A549 (cell line): ENCODE results near the gene SARS1. TPM values are rescaled to one million over a fixed set of nuclear protein-coding genes. Genes with fewer than 3 reads are reported as not detected.

Experiments
- ATAC-seq, 2 experiments: fragments of 200-7000 bp in 1 of 2; fragments of >200 bp in 1 of 2; cut with Nextera tagmentation in 1 of 2; cut with Tn5 transposase in 1 of 2; 3 replicates each; pipeline versions ENCODE4 v1.8.0 to v1.9.1; 2018 to 2020; ENCODE audit warnings: mild to moderate bottlenecking in 1 of 2, moderate library complexity in 1 of 2
- CTCF ChIA-PET: fragments of 300-600 bp; sonication (Branson Sonifier 250); formaldehyde crosslinking; extraction: SDS; loops from one replicate; lab custom pipeline; 2021; ENCODE audit warnings: antibody characterized with exemption, inconsistent platforms; lab: Yijun Ruan, JAX
- POLR2A ChIA-PET: fragments of 350-600 bp; formaldehyde crosslinking; extraction: SDS; loops from one replicate; lab custom pipeline; 2021; ENCODE audit warnings: antibody characterized with exemption, inconsistent platforms; lab: Yijun Ruan, JAX
- DNase-seq, 2 experiments: peaks; one replicate each; pipeline versions ENCODE4 v3.0.0 to v3.0.0-alpha.2; 2011 to 2016; ENCODE audit warnings: low read depth in 1 of 2, low spot score in 1 of 2
- FAIRE-seq: peaks from 2 replicates; lab custom pipeline; 2011; peaks lifted over from hg19 to GRCh38; lab: Jason Lieb, UNC
- H3K27ac ChIP-seq, 2 experiments: fragments of >200 bp; sonication (Bioruptor Twin); formaldehyde crosslinking; 3 replicates each; pipeline ENCODE4 v1.5.1; 2016 to 2017
- H3K4me1 ChIP-seq: fragments of >200 bp; sonication (Bioruptor Twin); formaldehyde crosslinking; 3 replicates; pipeline ENCODE4 v1.6.1; 2016
- H3K4me2 ChIP-seq: fragments of >200 bp; sonication (Bioruptor Twin); formaldehyde crosslinking; 3 replicates; pipeline ENCODE4 v1.6.1; 2016
- H3K4me3 ChIP-seq: fragments of >200 bp; sonication (Bioruptor Twin); formaldehyde crosslinking; 3 replicates; pipeline ENCODE4 v1.5.1; 2016
- H3K9me3 ChIP-seq: fragments of >200 bp; sonication (Bioruptor Twin); formaldehyde crosslinking; 3 replicates; pipeline ENCODE4 v1.6.1; 2016
- BCL3 ChIP-seq: fragments of >200 bp; sonication (Bioruptor Twin); formaldehyde crosslinking; IDR thresholded peaks from 3 replicates; pipeline ENCODE4 v1.6.1; 2016
- BHLHE40 ChIP-seq: IDR thresholded peaks from 2 replicates; pipeline ENCODE4 v1.6.1; 2012; ENCODE audit warnings: low read depth, low read length, inconsistent platforms
- CBX2 ChIP-seq: fragments of 200-600 bp; sonication (generic); IDR thresholded peaks from 2 replicates; pipeline ENCODE4 v1.6.1; 2016; ENCODE audit warnings: low read depth, mild to moderate bottlenecking, borderline replicate concordance
- CBX8 ChIP-seq: fragments of 200-600 bp; sonication (generic); IDR thresholded peaks from 2 replicates; pipeline ENCODE4 v1.6.1; 2016
- CHD4 ChIP-seq: fragments of 200-600 bp; sonication (generic); IDR thresholded peaks from 2 replicates; pipeline ENCODE4 v1.6.1; 2016; ENCODE audit warnings: antibody characterized with exemption, mild to moderate bottlenecking, borderline replicate concordance
- EHF ChIP-seq: fragments of 250-450 bp; sonication (Bioruptor Pico); IDR thresholded peaks from 2 replicates; pipeline ENCODE4 v1.5.0; 2020; ENCODE audit warnings: mild to moderate bottlenecking
- FOSL2 ChIP-seq, 2 experiments: fragments of 450-650 bp in 1 of 2; fragments of >200 bp in 1 of 2; sonication (Bioruptor Twin) in 1 of 2; formaldehyde crosslinking; IDR thresholded peaks; 2 replicates each; pipeline versions ENCODE4 v1.5.0 to v1.6.1; 2016 to 2020; ENCODE audit warnings: mild to moderate bottlenecking in 1 of 2, moderate library complexity in 1 of 2
- FOXS1 ChIP-seq: fragments of 250-450 bp; sonication (Bioruptor Pico); IDR thresholded peaks from 2 replicates; pipeline ENCODE4 v1.5.0; 2020; ENCODE audit warnings: mild to moderate bottlenecking, moderate library complexity
- HMGXB4 ChIP-seq: fragments of 250-450 bp; sonication (Bioruptor Pico); IDR thresholded peaks from 2 replicates; pipeline ENCODE4 v1.5.0; 2021; ENCODE audit warnings: mild to moderate bottlenecking, moderate library complexity, borderline replicate concordance
- HOXB13 ChIP-seq: fragments of 250-450 bp; sonication (Bioruptor Pico); IDR thresholded peaks from 2 replicates; pipeline ENCODE4 v1.5.0; 2020; ENCODE audit warnings: low read depth, mild to moderate bottlenecking, moderate library complexity
- JUN ChIP-seq, 2 experiments: fragments of >200 bp; sonication (Bioruptor Twin); formaldehyde crosslinking; IDR thresholded peaks; 2 replicates in 1 of 2; 3 replicates in 1 of 2; pipeline ENCODE4 v1.6.1; 2016 to 2017
- JUNB ChIP-seq: fragments of >200 bp; sonication (Bioruptor Twin); formaldehyde crosslinking; IDR thresholded peaks from 2 replicates; pipeline ENCODE4 v1.6.1; 2016
- KDM1A ChIP-seq: fragments of 200-600 bp; sonication (generic); IDR thresholded peaks from 2 replicates; pipeline ENCODE4 v1.6.1; 2016; ENCODE audit warnings: low read depth, mild to moderate bottlenecking
- MAX ChIP-seq: IDR thresholded peaks from 2 replicates; pipeline ENCODE4 v1.6.1; 2012
- MYC ChIP-seq: IDR thresholded peaks from 2 replicates; pipeline ENCODE4 v1.6.1; 2012; ENCODE audit warnings: mild to moderate bottlenecking, inconsistent platforms, low read length, improper control_type of control experiment, borderline replicate concordance
- NR3C1 ChIP-seq: fragments of >200 bp; sonication (Bioruptor Twin); formaldehyde crosslinking; IDR thresholded peaks from 3 replicates; pipeline ENCODE4 v1.6.1; 2017
- POLR2A ChIP-seq: IDR thresholded peaks from 2 replicates; pipeline ENCODE4 v1.6.1; 2012; ENCODE audit warnings: mild to moderate bottlenecking, low read length
- RAD21 ChIP-seq, 2 experiments: fragments of >200 bp in 1 of 2; sonication (Bioruptor Twin) in 1 of 2; formaldehyde crosslinking in 1 of 2; IDR thresholded peaks in 1 of 2; conservative IDR thresholded peaks in 1 of 2; 2 replicates in 1 of 2; 3 replicates in 1 of 2; pipeline ENCODE4 v1.6.1; 2012 to 2018; ENCODE audit warnings: inconsistent platforms in 1 of 2
- RCOR1 ChIP-seq: fragments of 150-350 bp; IDR thresholded peaks from 2 replicates; pipeline ENCODE4 v1.6.1; 2014; ENCODE audit warnings: antibody characterized with exemption, low read length, low read depth
- RFX5 ChIP-seq: fragments of 450-650 bp; IDR thresholded peaks from 2 replicates; pipeline ENCODE4 v1.7.1; 2014; ENCODE audit warnings: antibody characterized with exemption, mild to moderate bottlenecking, moderate library complexity
- SREBF2 ChIP-seq: fragments of 450-650 bp; IDR thresholded peaks from 2 replicates; pipeline ENCODE4 v1.6.1; 2014; ENCODE audit warnings: mild to moderate bottlenecking, moderate library complexity
- ZFP36 ChIP-seq: fragments of 450-650 bp; IDR thresholded peaks from 2 replicates; pipeline ENCODE4 v1.6.1; 2014; ENCODE audit warnings: borderline replicate concordance; ENCODE audit not compliant: partially characterized antibody
- ZSCAN20 ChIP-seq: fragments of 250-450 bp; sonication (Bioruptor Pico); IDR thresholded peaks from 2 replicates; pipeline ENCODE4 v1.8.0; 2022; ENCODE audit warnings: mild to moderate bottlenecking, moderate library complexity
- WGBS: methylation state at CpG from one replicate; pipeline ENCODE4 v1.1.6; 2017; ENCODE audit errors: missing lambda C conversion rate; 5-methylcytosine and 5-hydroxymethylcytosine counted together
- polyA plus RNA-seq, 4 experiments: library from polyadenylated mRNA; depleted of rRNA in 3 of 4; stranded (reverse); fragments of >200 nt; fragmentation: RNase III in 1 of 4; extraction: RNeasy Plus Mini Kit Qiagen cat#74134 plus additional on column Dnase treatment in 1 of 4; gene quantifications; 2 replicates in 3 of 4; 3 replicates in 1 of 4; pipeline ENCODE4 v1.2.3, GENCODE V29; 2011 to 2017
- TF ChIP-seq, protein P1 (sequence below): fragments of 450-650 bp; IDR thresholded peaks from 2 replicates; pipeline ENCODE4 v1.6.1; 2014; ENCODE audit warnings: antibody characterized with exemption

The SARS1 gene
- polyA plus RNA-seq, 2 of the 4 experiments (the other 2 are of a cell fraction), result 103 to 152 TPM

DNA sequence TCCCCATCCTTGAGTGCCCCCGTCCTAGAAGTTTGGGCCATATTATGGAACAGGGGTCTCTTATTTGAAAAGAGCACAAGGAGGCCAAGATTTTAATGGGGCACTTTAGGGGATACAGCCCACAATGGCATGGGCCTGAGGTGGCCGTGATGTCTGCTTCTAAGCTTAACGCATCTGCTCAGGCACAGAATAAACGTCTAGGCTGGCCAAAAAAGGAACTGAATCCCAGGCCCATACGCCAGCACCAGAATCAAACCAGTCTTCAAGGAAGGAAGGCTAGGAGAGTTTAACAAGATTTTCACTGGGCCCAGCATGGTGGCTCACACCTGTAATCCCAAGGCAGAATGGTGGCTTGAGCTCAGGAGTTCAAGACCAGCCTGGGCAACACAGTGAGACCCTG lies 9.2 kb upstream of the SARS1 start:
- TF ChIP-seq MAX (no peak), HMGXB4 (CRISPR knock-in tag) (no peak), MYC (no peak), SREBF2 (no peak)
- WGBS, result 79% methylated on average over 5 of the region's 5 CpGs
- ChIA-PET POLR2A (no interaction called here), CTCF (interaction anchor here (0.6 to 1.6 kb wide), 4 partner anchors 11 to 327 kb away, joined by 3 to 6 read pairs (median 4); no protein-coding TSS in a partner anchor)
- Histone ChIP-seq H3K4me2 (no peak overlapping the region), H3K4me1 (peaks cover 7% of the 10 kb centered on the region; the same call in 1 of the 3 replicates), H3K27ac (no peak overlapping the region), H3K4me3 (no peak overlapping the region), H3K9me3 (no peaks in the 10 kb centered on the region)
- no peak for ATAC-seq
- DNase-seq, result no peak
- no peak for FAIRE-seq

- no peak for DNase-seq
- Histone ChIP-seq H3K27ac (no peak overlapping the region), H3K4me1 (peaks cover 5% of the 10 kb centered on the region; the same call in 1 of the 3 replicates), H3K4me3 (no peak overlapping the region), H3K9me3 (no peaks in the 10 kb centered on the region), H3K4me2 (no peak overlapping the region)
- POLR2A ChIA-PET, result no interaction called here
- 44% methylated on average over 2 of the region's 2 CpGs for WGBS
- TF ChIP-seq RAD21 (conservative IDR thresholded peaks at IDR 0.05 in 1 of 2, IDR thresholded peaks at IDR 0.05 in 1 of 2) (no peak), RFX5 (no peak), NR3C1 (no peak), KDM1A (no peak), CHD4 (no peak)
- ATAC-seq, result no peak
- FAIRE-seq, result no peak
- CTCF ChIA-PET, result interaction anchor here (0.9 to 3.2 kb wide), 3 partner anchors 10 to 191 kb away, joined by 3 to 12 read pairs (median 3); partner anchors contain the start of gene SORT1
Measured at GRCh38 chr1:109206339-109206738, 7.4 kb upstream of the SARS1 start.

GRCh38 chr1:109207467-109208103 lies 6.1 kb upstream of the SARS1 start:
- WGBS, result 75% methylated on average over 7 of the region's 7 CpGs
- TF ChIP-seq FOXS1 (CRISPR knock-in tag) (no peak), CHD4 (no peak)
- TF ChIP-seq, protein P1, sequence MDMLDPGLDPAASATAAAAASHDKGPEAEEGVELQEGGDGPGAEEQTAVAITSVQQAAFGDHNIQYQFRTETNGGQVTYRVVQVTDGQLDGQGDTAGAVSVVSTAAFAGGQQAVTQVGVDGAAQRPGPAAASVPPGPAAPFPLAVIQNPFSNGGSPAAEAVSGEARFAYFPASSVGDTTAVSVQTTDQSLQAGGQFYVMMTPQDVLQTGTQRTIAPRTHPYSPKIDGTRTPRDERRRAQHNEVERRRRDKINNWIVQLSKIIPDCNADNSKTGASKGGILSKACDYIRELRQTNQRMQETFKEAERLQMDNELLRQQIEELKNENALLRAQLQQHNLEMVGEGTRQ, result no peak
- TF ChIP-seq, all 56 proteins: peak for 0
- Histone ChIP-seq H3K4me1 (peaks cover 4% of the 10 kb centered on the region; the same call in 1 of the 3 replicates), H3K27ac (no peak overlapping the region), H3K4me3 (no peak overlapping the region), H3K4me2 (no peak overlapping the region), H3K9me3 (no peaks in the 10 kb centered on the region)
- DNase-seq (no peak), FAIRE-seq (no peak), ATAC-seq (no peak)
- POLR2A ChIA-PET, result no interaction called here
- CTCF ChIA-PET, result interaction anchor here (1.0 to 3.2 kb wide), 5 partner anchors 95 to 325 kb away, joined by 3 to 12 read pairs (median 4); partner anchors contain the start of gene SORT1

DNA sequence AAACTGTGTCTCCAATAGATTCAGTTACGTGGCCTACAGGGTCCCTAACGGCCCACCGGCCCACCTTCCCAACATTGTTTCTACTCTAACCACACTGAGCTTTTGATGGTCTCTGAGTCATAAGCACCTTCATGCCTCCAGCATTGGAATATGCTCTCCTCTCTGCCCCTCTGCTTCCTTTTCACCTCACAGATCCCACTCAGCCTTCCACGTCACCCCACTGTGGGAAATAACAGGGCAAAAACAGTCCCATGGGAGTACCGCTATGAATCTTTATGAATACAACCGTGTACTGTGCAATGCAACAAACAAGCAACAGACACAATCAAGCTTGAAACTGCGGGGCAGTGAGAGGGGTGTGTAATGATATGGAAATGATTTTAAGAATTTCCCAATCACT lies 5.3 kb upstream of the SARS1 start:
- no peak overlapping the region for H3K27ac ChIP-seq
- POLR2A ChIA-PET, result no interaction called here

More for the DNA sequence above, 5.3 kb upstream of the SARS1 start:
- TF ChIP-seq EHF (CRISPR knock-in tag) (no peak), CBX2 (no peak), HOXB13 (CRISPR knock-in tag) (no peak), FOSL2 (IDR thresholded peaks at IDR 0.05) (no peak), FOSL2 (CRISPR knock-in tag; IDR thresholded peaks at IDR 0.05) (no peak), JUN (IDR thresholded peaks at IDR 0.05) (no peak), BCL3 (no peak), ZSCAN20 (CRISPR knock-in tag) (no peak), JUNB (no peak), RCOR1 (no peak), MAX (no peak), BHLHE40 (no peak), CBX8 (no peak), POLR2A (no peak), ZFP36 (no peak)
- no peak overlapping the region for H3K4me3 ChIP-seq
- ATAC-seq, result no peak
- CTCF ChIA-PET, result interaction anchor here (0.5 to 3.2 kb wide), 4 partner anchors 96 to 324 kb away, joined by 3 to 12 read pairs (median 4); a partner anchor contains a TSS
- no peak for DNase-seq
- H3K9me3 ChIP-seq, result no peaks in the 10 kb centered on the region
- no peak for FAIRE-seq
- peaks cover 7% of the 10 kb centered on the region for H3K4me1 ChIP-seq
- WGBS, result 89% methylated on average over 7 of the region's 7 CpGs
- no peak overlapping the region for H3K4me2 ChIP-seq
